Nephron (organoid): ENCODE measurements around the gene SLC4A7.

Source experiments
- H3K27ac Mint-ChIP-seq, 3 experiments: 2 replicates each; pipeline ENCODE4 v1.8.0; 2020; ENCODE audit warnings: mixed read lengths in 3 of 3, mild to moderate bottlenecking in 2 of 3, moderate library complexity in 1 of 3
- H3K27me3 Mint-ChIP-seq: 2 replicates; pipeline ENCODE4 v1.8.0; 2021; ENCODE audit warnings: low read depth, mild to moderate bottlenecking, moderate library complexity, mixed read lengths
- H3K36me3 Mint-ChIP-seq: 2 replicates; pipeline ENCODE4 v1.8.0; 2020; ENCODE audit warnings: low read depth, mixed read lengths
- H3K4me1 Mint-ChIP-seq: 2 replicates; pipeline ENCODE4 v1.8.0; 2020; ENCODE audit warnings: mixed read lengths
- H3K4me3 Mint-ChIP-seq, 3 experiments: 2 replicates each; pipeline ENCODE4 v1.8.0; 2020; ENCODE audit warnings: mild to moderate bottlenecking in 3 of 3, mixed read lengths in 3 of 3, moderate library complexity in 2 of 3
- H3K9me3 Mint-ChIP-seq: 2 replicates; pipeline ENCODE4 v1.8.0; 2020; ENCODE audit warnings: mixed read lengths
- CTCF ChIP-seq, 3 experiments: fragments of 200-600 bp; sonication (generic); IDR thresholded peaks; one replicate each; pipeline ENCODE4 v1.5.0; 2021; ENCODE audit warnings: antibody characterized with exemption in 3 of 3; ENCODE audit not compliant: unreplicated experiment in 3 of 3

SLC4A7 gene

GRCh38 chr3:27376109-27376772 lies 107.9 kb downstream of the SLC4A7 start:
- H3K27me3 Mint-ChIP-seq = no peaks in the 10 kb centered on the region
- TF ChIP-seq CTCF (IDR thresholded peaks at IDR 0.05; ENCODE audit: unreplicated experiment in 3 of 3) = no peak
- H3K4me3 Mint-ChIP-seq = no peak overlapping the region

GRCh38 chr3:27368831-27369607 lies 115.2 kb downstream of the SLC4A7 start, which contains the start of gene NEK10:
Gene NEK10 (minus strand): TSS chr3:27369383. CDS start chr3:27352882, 16,501 bp downstream.
- Mint-ChIP-seq H3K4me1 (peaks cover 5% of the 10 kb centered on the region), H3K27me3 (no peaks in the 10 kb centered on the region), H3K9me3 (no peaks in the 10 kb centered on the region), H3K27ac (no peak within 1 kb of the TSS), H3K4me3 (peak within 1 kb of the TSS; percentile 92 to 94 (median 92)), H3K36me3 (no peaks in the 10 kb centered on the region)
- TF ChIP-seq CTCF (IDR thresholded peaks at IDR 0.05; ENCODE audit: unreplicated experiment in 3 of 3) = no peak

More at GRCh38 chr3:27376109-27376772, 107.9 kb downstream of the SLC4A7 start:
- Mint-ChIP-seq H3K36me3 (peaks cover 10% of the 10 kb centered on the region), H3K4me1 (no peaks in the 10 kb centered on the region), H3K9me3 (no peaks in the 10 kb centered on the region), H3K27ac (no peak overlapping the region)

- Mint-ChIP-seq H3K4me3 (no peak overlapping the region), H3K4me1 (peaks cover 5% of the 10 kb centered on the region), H3K36me3 (no peaks in the 10 kb centered on the region), H3K27me3 (no peaks in the 10 kb centered on the region), H3K9me3 (no peaks in the 10 kb centered on the region), H3K27ac (no peak overlapping the region)
- TF ChIP-seq CTCF (IDR thresholded peaks at IDR 0.05; ENCODE audit: unreplicated experiment in 3 of 3) = no peak
Observed at GRCh38 chr3:27366062-27366591, 118.1 kb downstream of the SLC4A7 start.

- peaks cover 6% of the 10 kb centered on the region for H3K4me1 Mint-ChIP-seq
- TF ChIP-seq CTCF (IDR thresholded peaks at IDR 0.05; ENCODE audit: unreplicated experiment in 3 of 3) = no peak
- H3K27ac Mint-ChIP-seq = peak overlapping the region in 2 of 3 experiments; percentile 1 to 75
- H3K27me3 Mint-ChIP-seq = no peaks in the 10 kb centered on the region
- no peaks in the 10 kb centered on the region for H3K36me3 Mint-ChIP-seq
- H3K9me3 Mint-ChIP-seq = no peaks in the 10 kb centered on the region
- no peak overlapping the region for H3K4me3 Mint-ChIP-seq
Observed at GRCh38 chr3:27360113-27361078, 123.8 kb downstream of the SLC4A7 start.

GRCh38 chr3:27358372-27358771 lies 125.8 kb downstream of the SLC4A7 start:
- peaks cover 6% of the 10 kb centered on the region for H3K4me1 Mint-ChIP-seq
- TF ChIP-seq CTCF (IDR thresholded peaks at IDR 0.05; ENCODE audit: unreplicated experiment in 3 of 3) = no peak
- no peak overlapping the region for H3K27ac Mint-ChIP-seq
- no peaks in the 10 kb centered on the region for H3K9me3 Mint-ChIP-seq
- H3K4me3 Mint-ChIP-seq = no peak overlapping the region
- no peaks in the 10 kb centered on the region for H3K36me3 Mint-ChIP-seq
- no peaks in the 10 kb centered on the region for H3K27me3 Mint-ChIP-seq
